Stomach (tissue), 8 donors: ENCODE data around the gene DAZAP2. TPM values are rescaled to one million over a fixed set of nuclear protein-coding genes. Genes with fewer than 3 reads are reported as not detected.

Experiments used
- polyA plus RNA-seq, 3 donors: library from polyadenylated mRNA; stranded (reverse); fragments of 200-250 nt; gene quantifications; one replicate each; pipeline ENCODE4 v1.2.3, GENCODE V29; 2013
- total RNA-seq, 5 donors: library from RNA; depleted of rRNA; stranded (reverse); fragments of >200 nt; gene quantifications; one replicate each; pipeline versions ENCODE4 v1.1.0 to v1.2.3, GENCODE V29; 2014 to 2016
- donor health status: healthy with polysubstance abuse.
- donor health status: Bipolar disorder and iron deficiency.
- donor health status: healthy.

DAZAP2 gene
- total and polyA plus RNA-seq, 8 donors = 37.4 to 547 (median 144) TPM

Other genes starting within 250 kb of the DAZAP2 start
- gene SLC11A2, start 212.4 kb upstream of the DAZAP2 start, total RNA-seq = 100 to 1,000 TPM in 2 of 5 donors, 10 to 100 TPM in 3; 29.0 to 348 (median 94.2) TPM
- 10 to 100 TPM in 2 of 3 donors, 1 to 10 TPM in 1; 5.0 to 15.9 (median 10.3) TPM for gene SLC11A2, start 212.4 kb upstream of the DAZAP2 start, polyA plus RNA-seq
- gene LETMD1, start 190.5 kb upstream of the DAZAP2 start, total RNA-seq = 100 to 1,000 TPM in 2 of 5 donors, 10 to 100 TPM in 3; 33.6 to 527 (median 92.9) TPM
- gene LETMD1, start 190.5 kb upstream of the DAZAP2 start, polyA plus RNA-seq = 10 to 100 TPM; 41.8 to 79.4 (median 70.6) TPM
- gene CSRNP2, start 155.2 kb upstream of the DAZAP2 start, total RNA-seq = 100 to 1,000 TPM in 1 of 5 donors, 10 to 100 TPM in 4; 12.5 to 117 (median 22.9) TPM
- 1 to 10 TPM; 6.0 to 8.8 (median 6.9) TPM for gene CSRNP2, start 155.2 kb upstream of the DAZAP2 start, polyA plus RNA-seq
- gene TFCP2, start 65.7 kb upstream of the DAZAP2 start, total RNA-seq = 10 to 100 TPM in 2 of 5 donors, 1 to 10 TPM in 3; 6.7 to 56.2 (median 8.2) TPM
- gene TFCP2, start 65.7 kb upstream of the DAZAP2 start, polyA plus RNA-seq = 10 to 100 TPM in 1 of 3 donors, 1 to 10 TPM in 2; 8.6 to 10.5 (median 9.8) TPM
- 10 to 100 TPM in 3 of 5 donors, 1 to 10 TPM in 2; 5.9 to 16.8 (median 12.9) TPM for gene POU6F1, start 20.8 kb upstream of the DAZAP2 start, total RNA-seq
- gene POU6F1, start 20.8 kb upstream of the DAZAP2 start, polyA plus RNA-seq = 1 to 10 TPM; 3.8 to 5.7 (median 5.1) TPM
- gene SMAGP, start 31.6 kb downstream of the DAZAP2 start, total RNA-seq = 10 to 100 TPM in 4 of 5 donors, 1 to 10 TPM in 1; 2.3 to 74.9 (median 26.8) TPM
- 10 to 100 TPM; 22.7 to 30.3 (median 28.4) TPM for gene SMAGP, start 31.6 kb downstream of the DAZAP2 start, polyA plus RNA-seq
- gene BIN2, start 85.3 kb downstream of the DAZAP2 start, total RNA-seq = 10 to 100 TPM in 3 of 5 donors, 1 to 10 TPM in 2; 3.5 to 33.0 (median 14.6) TPM
- gene BIN2, start 85.3 kb downstream of the DAZAP2 start, polyA plus RNA-seq = 1 to 10 TPM; 2.2 to 4.4 (median 3.4) TPM
- gene CELA1, start 107.9 kb downstream of the DAZAP2 start, total RNA-seq = not detected
- gene CELA1, start 107.9 kb downstream of the DAZAP2 start, polyA plus RNA-seq = not detected
- gene GALNT6, start 152.6 kb downstream of the DAZAP2 start, total RNA-seq = 100 to 1,000 TPM in 1 of 5 donors, 10 to 100 TPM in 3, 1 to 10 TPM in 1; 4.1 to 155 (median 40.4) TPM
- gene GALNT6, start 152.6 kb downstream of the DAZAP2 start, polyA plus RNA-seq = 10 to 100 TPM in 1 of 3 donors, 1 to 10 TPM in 2; 3.4 to 11.8 (median 7.7) TPM
- gene SLC4A8, start 186.0 kb downstream of the DAZAP2 start, total RNA-seq = 1 to 10 TPM in 3 of 5 donors, under 1 TPM in 2; 0.29 to 9.7 (median 1.8) TPM
- gene SLC4A8, start 186.0 kb downstream of the DAZAP2 start, polyA plus RNA-seq = 1 to 10 TPM in 1 of 3 donors, under 1 TPM in 2; 0.35 to 1.1 (median 0.87) TPM